Ovary (tissue), 3 donors: ENCODE measurements around the gene TSPAN7.

Experiments used
- CTCF ChIP-seq, 3 donors: fragments of 450-650 bp in 2 of 3; fragments of 200-600 bp in 1 of 3; IDR thresholded peaks; one replicate each; pipeline versions ENCODE4 v1.5.1 to v1.8.0; 2016 to 2022; ENCODE audit warnings: antibody characterized with exemption in 3 of 3, mild to moderate bottlenecking in 1 of 3
- EP300 ChIP-seq: sonication (generic); formaldehyde crosslinking; IDR thresholded peaks from one replicate; pipeline ENCODE4 v1.6.1; 2017; ENCODE audit warnings: antibody characterized with exemption
- POLR2A ChIP-seq: fragments of 450-650 bp; IDR thresholded peaks from one replicate; pipeline ENCODE4 v1.6.1; 2017; ENCODE audit warnings: antibody characterized with exemption, mild to moderate bottlenecking, moderate library complexity
- donor health status: DM: no; HTN: no; CAD: no.

- TF ChIP-seq POLR2A: no peak
- TF ChIP-seq CTCF (IDR thresholded peaks at IDR 0.05): no peak
- no peak for TF ChIP-seq EP300
Observed at GRCh38 chrX:38558686-38559085, 2.7 kb upstream of the TSPAN7 start.
